NCI-H526 treated with DMSO at 0.1 percent for 48 hours (cell line): ENCODE measurements around the gene GLCE.
"Not testable (repeated sequence)": the region's sequence is repeated elsewhere in the genome, so short reads cannot be mapped to it uniquely, and the experiment has no call there.

ENCODE experiments used
- DNase-seq: peaks from one replicate; lab custom pipeline; 2025; lab: John Stamatoyannopoulos, UW

The GLCE gene

GRCh38 chr15:69299451-69299886 lies 139.0 kb downstream of the GLCE start:
- no peak for DNase-seq

GRCh38 chr15:69299943-69300588 lies 139.6 kb downstream of the GLCE start:
- no peak for DNase-seq

GRCh38 chr15:69301101-69301500 lies 140.7 kb downstream of the GLCE start:
- DNase-seq, result not testable (repeated sequence)

GRCh38 chr15:69302087-69302486 lies 141.7 kb downstream of the GLCE start:
- DNase-seq, result not testable (repeated sequence)

GRCh38 chr15:69302929-69303328 lies 142.5 kb downstream of the GLCE start:
- DNase-seq, result no peak

- DNase-seq, result no peak
Measured at GRCh38 chr15:69303337-69304181, 143.1 kb downstream of the GLCE start.

- no peak for DNase-seq
Measured at GRCh38 chr15:69304182-69304545, 143.7 kb downstream of the GLCE start.

GRCh38 chr15:69305204-69305931 lies 144.9 kb downstream of the GLCE start:
- no peak for DNase-seq

GRCh38 chr15:69305933-69306568 lies 145.6 kb downstream of the GLCE start:
- no peak for DNase-seq

- no peak for DNase-seq
Measured at GRCh38 chr15:69307939-69308338, 147.5 kb downstream of the GLCE start.

- DNase-seq, result no peak
Measured at GRCh38 chr15:69308949-69309348, 148.5 kb downstream of the GLCE start.

- DNase-seq, result no peak
Measured at GRCh38 chr15:69311319-69311721, 150.9 kb downstream of the GLCE start.

GRCh38 chr15:69313432-69314000 lies 153.1 kb downstream of the GLCE start:
- no peak for DNase-seq

- DNase-seq, result no peak
Measured at GRCh38 chr15:69314131-69314530, 153.7 kb downstream of the GLCE start.

GRCh38 chr15:69314736-69315135 lies 154.3 kb downstream of the GLCE start:
- DNase-seq, result no peak

GRCh38 chr15:69315402-69316110 lies 155.1 kb downstream of the GLCE start:
- DNase-seq, result no peak

- DNase-seq, result peak; percentile 6
Measured at GRCh38 chr15:69316291-69316690, 155.9 kb downstream of the GLCE start.

- DNase-seq, result peak; percentile 88
Measured at GRCh38 chr15:69317392-69317841, 157.0 kb downstream of the GLCE start.

- no peak for DNase-seq
Measured at GRCh38 chr15:69318033-69318432, 157.6 kb downstream of the GLCE start.

- DNase-seq, result no peak
Measured at GRCh38 chr15:69319384-69320375, 159.2 kb downstream of the GLCE start.
